ENCODE data around the gene ZDHHC22.

The ZDHHC22 gene

GRCh38 chr14:77103951-77104350, 37.6 kb downstream of the ZDHHC22 start:
- FAIRE-seq (no peak), DNase-seq (ENCODE audit: insufficient read length, low spot score) (no peak)
- TF ChIP-seq CTCF (IDR thresholded peaks at IDR 0.05; ENCODE audit: insufficient read depth, missing control alignments) = no peak

DNA sequence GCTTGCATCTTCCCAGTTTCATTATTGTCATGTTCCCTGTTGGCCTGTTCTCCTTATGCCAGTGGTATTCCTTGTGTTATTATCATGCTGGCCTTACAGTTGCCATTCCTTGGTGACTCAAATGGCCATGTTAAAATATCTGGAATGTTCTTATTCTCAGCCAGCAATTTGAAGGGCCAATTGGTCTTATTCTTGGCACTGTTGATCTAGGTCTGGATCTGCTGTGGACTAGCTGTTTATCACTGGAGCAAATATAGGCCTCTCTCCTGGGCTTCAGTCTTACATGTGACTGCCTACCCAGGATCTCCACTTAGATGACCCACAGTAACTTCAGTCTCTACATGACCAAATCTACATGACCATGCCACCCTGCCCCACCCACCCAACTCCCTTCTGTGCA, 38.1 kb downstream of the ZDHHC22 start:
- no peak for FAIRE-seq

DNA sequence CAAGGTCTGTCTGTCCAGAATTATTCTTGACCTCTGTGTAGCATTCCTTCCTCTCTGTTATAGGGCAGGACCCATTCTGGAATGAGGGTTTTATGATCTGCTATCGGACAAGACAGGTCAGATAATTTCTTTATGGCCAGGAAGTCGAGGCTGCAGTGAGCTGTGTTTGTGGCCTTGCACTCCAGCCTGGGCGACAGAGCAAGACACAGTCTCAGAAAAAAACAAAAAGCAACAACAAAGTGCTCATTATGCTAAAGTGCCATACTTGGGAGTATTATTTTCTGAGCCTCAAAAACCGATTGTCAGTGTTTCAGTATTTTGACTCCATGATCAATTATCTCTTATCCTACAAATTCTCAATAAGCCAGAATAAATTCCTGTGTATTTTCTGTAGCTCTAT, 39.4 kb downstream of the ZDHHC22 start:
- FAIRE-seq (no peak), DNase-seq (ENCODE audit: insufficient read length, low spot score) (no peak)
- no peak for TF ChIP-seq CTCF (IDR thresholded peaks at IDR 0.05; ENCODE audit: insufficient read depth, missing control alignments)

More for the DNA sequence above, 38.1 kb downstream of the ZDHHC22 start:
- no peak for TF ChIP-seq CTCF (IDR thresholded peaks at IDR 0.05; ENCODE audit: insufficient read depth, missing control alignments)
- DNase-seq (ENCODE audit: insufficient read length, low spot score) = no peak

DNA sequence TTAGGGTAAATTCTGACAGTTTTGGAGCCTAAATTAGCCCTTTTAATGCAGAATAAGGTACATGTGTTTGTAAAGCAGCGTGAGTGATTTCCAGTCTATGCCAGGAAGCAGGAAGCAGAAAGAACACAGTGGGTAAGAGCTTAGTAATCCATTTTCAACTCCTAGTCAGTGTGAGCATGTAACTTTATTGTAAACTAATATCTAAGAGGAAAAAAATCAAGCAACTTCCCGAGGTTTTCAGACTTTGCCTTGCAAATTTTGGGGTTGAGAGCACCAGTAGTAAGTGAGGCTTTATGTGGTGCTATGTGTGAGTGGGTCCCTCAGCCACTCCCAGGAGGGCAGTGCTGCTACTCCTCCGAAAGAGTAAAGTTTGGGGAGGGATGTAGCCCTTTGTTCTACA, 40.6 kb downstream of the ZDHHC22 start:
- no peak for FAIRE-seq
- no peak for TF ChIP-seq CTCF (IDR thresholded peaks at IDR 0.05; ENCODE audit: insufficient read depth, missing control alignments)
- DNase-seq (ENCODE audit: insufficient read length, low spot score) = no peak

DNA sequence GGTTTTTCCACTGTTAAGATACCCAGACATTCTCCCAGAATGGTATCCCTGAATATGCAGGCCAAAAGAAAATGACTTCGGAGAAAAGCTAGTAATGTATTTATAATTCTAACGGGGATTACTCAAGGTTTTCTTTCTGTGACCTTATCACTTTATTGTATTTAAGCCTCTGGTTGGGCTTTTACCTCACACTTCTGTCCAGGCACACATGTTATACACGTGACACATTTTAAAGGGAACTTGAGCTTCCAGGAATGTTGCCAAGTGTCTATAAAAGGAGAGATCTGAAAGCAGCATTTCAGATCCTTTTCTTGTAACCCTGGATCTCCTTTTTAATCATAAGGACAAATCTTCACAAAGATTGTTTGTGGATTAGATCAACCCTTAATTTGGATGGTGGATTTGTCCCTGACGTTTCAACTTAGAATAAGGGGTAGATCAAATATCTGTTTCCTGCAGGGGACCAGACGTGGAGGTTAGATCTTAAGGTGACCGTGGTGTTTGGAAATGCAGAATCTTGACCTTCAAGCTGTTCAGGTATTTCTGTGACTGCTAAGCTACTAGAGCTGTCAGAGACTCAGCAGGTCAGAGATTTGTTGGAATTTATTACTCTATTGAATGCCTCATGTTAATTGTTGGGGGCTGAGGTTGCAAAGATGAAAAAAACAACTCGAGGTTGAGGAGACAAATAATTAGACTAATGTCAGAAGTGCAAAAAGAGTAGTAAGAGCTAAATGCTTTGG, 42.0 kb downstream of the ZDHHC22 start:
- DNase-seq (ENCODE audit: insufficient read length, low spot score) = no peak
- no peak for TF ChIP-seq CTCF (IDR thresholded peaks at IDR 0.05; ENCODE audit: insufficient read depth, missing control alignments)
- no peak for FAIRE-seq

- no peak for FAIRE-seq
- TF ChIP-seq CTCF (IDR thresholded peaks at IDR 0.05; ENCODE audit: insufficient read depth, missing control alignments) = no peak
- no peak for DNase-seq (ENCODE audit: insufficient read length, low spot score)
Observed at GRCh38 chr14:77098529-77099353, 42.9 kb downstream of the ZDHHC22 start.

Data from D721Med (cell line).